ENCODE data around the gene MYH16.

- TF ChIP-seq POLR2A (IDR thresholded peaks at IDR 0.05), result no peak
- TF ChIP-seq, protein P1, sequence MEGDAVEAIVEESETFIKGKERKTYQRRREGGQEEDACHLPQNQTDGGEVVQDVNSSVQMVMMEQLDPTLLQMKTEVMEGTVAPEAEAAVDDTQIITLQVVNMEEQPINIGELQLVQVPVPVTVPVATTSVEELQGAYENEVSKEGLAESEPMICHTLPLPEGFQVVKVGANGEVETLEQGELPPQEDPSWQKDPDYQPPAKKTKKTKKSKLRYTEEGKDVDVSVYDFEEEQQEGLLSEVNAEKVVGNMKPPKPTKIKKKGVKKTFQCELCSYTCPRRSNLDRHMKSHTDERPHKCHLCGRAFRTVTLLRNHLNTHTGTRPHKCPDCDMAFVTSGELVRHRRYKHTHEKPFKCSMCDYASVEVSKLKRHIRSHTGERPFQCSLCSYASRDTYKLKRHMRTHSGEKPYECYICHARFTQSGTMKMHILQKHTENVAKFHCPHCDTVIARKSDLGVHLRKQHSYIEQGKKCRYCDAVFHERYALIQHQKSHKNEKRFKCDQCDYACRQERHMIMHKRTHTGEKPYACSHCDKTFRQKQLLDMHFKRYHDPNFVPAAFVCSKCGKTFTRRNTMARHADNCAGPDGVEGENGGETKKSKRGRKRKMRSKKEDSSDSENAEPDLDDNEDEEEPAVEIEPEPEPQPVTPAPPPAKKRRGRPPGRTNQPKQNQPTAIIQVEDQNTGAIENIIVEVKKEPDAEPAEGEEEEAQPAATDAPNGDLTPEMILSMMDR (IDR thresholded peaks at IDR 0.05), result no peak
Observed at GRCh38 chr7:99308461-99309074, 35.9 kb downstream of the MYH16 start.
